AG08395 (cell line): ENCODE data around the gene HDAC11.
"Not testable (repeated sequence)": the region's sequence is repeated elsewhere in the genome, so short reads cannot be mapped to it uniquely, and the experiment has no call there.

Experiments used
- DNase-seq: peaks from one replicate; pipeline ENCODE4 v3.0.0; 2012; ENCODE audit warnings: mixed read lengths, low spot score

HDAC11 gene

DNA sequence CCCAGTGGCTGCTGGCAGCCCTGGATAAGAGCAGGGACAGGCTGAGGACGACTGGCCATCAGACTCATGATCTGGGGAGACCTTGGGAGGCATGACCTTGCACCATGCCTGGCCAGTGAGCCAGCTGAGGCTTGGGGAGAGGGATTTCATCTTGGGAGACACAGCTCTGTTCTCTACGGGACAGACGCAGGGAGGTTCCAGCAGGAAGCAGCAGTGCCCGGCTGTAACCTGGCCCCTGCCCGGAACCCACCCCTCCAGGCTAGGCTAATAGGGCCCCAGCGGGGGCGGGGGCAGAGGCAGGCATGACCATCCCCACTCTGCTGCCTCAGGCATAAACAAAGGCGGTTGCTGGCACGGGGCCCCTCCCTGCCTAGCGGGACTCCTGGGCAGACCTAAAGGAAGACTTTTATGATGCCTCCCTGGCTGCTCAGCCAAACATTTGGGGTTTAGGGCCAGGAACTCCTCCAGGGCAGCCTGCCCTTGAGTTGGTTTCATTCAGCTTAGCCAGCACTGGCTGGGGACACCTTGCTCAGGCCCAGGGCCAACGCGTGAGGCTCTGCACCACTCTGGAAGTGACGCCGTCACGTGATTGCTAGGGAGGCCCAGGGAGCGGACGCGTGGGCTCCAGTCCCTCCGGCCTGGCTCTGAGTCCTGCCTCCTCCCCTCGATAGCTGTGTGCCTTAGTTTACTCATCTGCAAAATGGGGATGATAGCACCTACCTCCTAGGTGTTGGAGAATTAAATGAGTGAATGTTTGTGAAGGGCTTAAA is 27.6 kb downstream of the HDAC11 start:
- peak; percentile 50 for DNase-seq

GRCh38 chr3:13508496-13508895 is 28.4 kb downstream of the HDAC11 start:
- DNase-seq, result no peak

- no peak for DNase-seq
These were observed 29.1 kb downstream of the HDAC11 start for GRCh38 chr3:13509059-13509815.

- no peak for DNase-seq
These were observed 29.7 kb downstream of the HDAC11 start for GRCh38 chr3:13509816-13510192.

- DNase-seq, result no peak
These were observed 32.3 kb downstream of the HDAC11 start for GRCh38 chr3:13512451-13512850.

DNA sequence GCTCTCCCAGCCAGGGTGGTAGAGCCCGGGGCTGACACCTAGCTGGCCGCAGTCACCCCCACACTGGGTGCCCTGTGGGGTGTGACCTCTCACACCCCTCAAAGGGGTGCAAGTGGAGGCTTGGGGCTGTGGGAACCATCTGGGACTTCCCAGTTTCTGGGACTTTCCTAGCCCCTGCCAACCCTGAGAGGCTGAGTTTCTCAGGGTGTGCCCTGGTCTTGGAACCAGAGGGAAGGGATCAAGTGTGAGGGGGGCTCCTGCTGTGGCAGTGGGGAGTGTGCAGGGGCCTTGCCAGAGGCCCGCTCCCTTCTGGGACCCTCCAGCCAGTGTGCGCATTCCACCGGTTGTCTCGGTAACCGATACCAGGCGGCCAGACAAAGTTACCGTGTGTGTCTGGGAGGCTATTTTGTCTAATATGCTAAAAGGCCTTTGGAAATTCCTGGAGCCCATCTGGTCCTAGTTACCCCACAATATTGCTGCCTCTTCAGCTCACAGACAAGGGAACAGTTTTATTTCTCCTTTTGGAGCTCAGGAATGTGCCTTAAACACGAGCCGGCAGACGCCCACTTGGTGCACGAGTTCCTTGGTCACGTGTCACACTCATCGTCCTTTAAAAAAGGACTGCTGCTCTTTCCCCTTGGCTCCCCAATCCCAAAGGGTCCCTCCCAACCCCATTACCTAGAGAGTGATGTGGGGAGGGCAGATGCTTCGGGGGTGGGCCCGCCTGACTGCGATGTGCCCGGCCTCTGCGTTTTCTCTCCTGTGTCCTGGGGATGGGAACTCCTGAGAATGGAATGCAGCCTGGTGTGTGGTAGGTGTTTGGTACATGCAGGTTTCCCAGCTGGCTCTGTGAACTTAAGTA is 33.2 kb downstream of the HDAC11 start:
- DNase-seq, result peak; percentile 82

- no peak for DNase-seq
These were observed 33.9 kb downstream of the HDAC11 start for GRCh38 chr3:13513913-13514517.

GRCh38 chr3:13514639-13515435 is 34.7 kb downstream of the HDAC11 start:
- DNase-seq, result no peak

DNA sequence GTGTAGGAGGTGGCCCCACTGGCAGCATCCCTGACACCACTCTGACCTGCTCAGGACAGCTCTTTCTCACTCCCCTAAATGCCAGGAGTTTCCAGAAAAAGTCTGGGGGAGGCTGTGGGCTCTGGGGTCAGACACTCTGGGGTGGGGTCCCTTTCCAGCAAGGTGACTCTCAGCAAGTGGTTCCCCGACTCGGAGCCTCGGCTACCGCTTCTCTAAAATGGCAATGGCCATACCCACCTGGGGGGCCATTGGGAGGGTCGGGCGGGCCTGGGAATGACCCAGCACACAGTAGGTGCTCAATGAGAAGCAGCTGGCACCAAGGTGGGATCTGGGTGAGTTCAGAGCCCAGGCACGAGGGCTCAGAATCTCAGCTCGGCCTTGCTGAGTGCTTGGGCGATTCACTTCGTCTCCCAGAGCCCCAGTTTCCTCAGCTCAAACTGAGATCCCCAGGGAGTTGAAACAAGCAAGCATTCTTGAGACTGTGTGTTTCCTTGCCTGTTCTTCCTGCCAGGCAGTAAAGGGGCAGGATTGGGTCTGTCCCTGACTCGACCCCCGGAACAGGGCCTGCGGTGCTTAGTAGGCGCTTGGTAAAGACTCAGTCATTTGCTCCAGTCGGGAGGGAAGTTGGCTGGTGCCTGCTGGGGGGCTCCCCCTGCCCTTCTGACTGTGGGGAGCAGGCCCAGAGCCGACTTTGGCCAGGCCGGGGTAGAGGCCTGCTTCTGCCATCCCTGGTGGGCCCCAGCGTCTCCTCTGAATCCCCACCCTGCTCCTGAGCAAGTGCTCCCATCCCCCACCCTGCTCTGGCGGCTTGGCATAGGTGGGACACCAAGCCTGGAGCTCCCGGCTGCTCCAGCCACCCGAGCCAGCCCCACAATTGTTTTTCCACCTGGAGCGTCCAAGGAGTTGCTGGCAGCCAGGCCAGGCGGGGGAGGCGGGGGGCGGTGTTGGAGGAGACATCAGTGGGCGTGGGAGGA is 36.0 kb downstream of the HDAC11 start:
- DNase-seq, result no peak

DNA sequence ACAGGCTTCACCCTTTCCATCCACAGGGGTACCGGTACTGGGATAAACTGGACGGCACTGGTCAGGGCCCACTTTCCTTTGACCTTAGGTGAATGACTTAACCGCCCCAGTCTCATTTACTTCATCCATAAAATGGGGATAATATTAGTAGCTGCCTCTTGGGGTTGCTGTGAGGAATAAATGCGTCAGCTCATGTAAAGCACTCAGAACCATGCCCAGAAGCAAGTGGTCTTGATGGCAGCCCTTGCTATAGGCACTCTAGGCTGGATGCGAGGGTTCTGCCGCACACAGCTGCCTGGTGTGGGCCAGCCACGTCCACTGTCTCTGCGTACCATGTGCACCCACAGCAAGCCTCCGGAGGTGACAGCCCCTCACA is 36.6 kb downstream of the HDAC11 start:
- no peak for DNase-seq

GRCh38 chr3:13517253-13517977 is 37.3 kb downstream of the HDAC11 start:
- DNase-seq, result no peak

DNA sequence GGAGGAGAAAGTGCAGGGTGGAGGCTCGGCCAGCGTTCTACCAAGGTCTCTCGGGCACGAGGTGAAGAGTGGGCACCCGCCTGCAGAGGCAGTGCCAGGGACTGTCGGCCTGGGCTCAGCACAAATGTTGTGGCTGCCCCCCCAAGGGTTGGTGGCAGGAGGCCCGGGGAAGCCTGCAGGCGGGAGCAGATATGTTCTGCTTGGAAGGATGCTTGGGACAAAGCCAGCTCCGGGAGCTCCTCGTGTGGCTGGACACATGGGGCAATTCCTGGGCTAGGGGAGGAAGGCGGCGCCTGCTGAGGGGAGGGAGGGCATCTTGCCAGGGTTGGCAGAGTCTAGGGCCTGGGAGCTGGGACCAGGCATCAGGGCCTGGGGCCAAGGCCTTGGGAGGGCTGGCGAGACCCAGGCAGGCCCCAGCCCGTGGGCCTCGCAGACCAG is 38.4 kb downstream of the HDAC11 start:
- peak; percentile 70 for DNase-seq

- no peak for DNase-seq
These were observed 39.1 kb downstream of the HDAC11 start for GRCh38 chr3:13519006-13519791.

- no peak for DNase-seq
These were observed 40.3 kb downstream of the HDAC11 start for GRCh38 chr3:13520326-13520880.

GRCh38 chr3:13521309-13521708 is 41.2 kb downstream of the HDAC11 start:
- DNase-seq, result no peak

DNA sequence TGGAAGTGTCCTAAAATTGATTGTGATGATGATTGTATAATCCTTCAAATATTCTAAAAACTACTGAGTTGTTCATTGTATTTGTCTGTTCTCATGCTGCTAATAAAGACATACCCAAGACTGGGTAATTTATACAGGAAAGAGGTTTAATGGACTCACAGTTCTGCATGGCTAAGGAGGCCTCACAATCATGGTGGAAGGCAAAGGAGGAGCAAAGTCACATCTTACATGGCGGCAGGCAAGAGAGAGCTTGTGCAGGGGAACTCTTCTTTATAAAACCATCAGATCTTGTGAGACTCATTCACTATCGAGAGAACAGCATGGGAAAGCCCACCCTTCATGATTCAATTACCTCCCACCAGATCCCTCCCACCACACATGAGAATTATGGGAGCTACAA is 41.6 kb downstream of the HDAC11 start:
- not testable (repeated sequence) for DNase-seq

GRCh38 chr3:13522236-13522635 is 42.1 kb downstream of the HDAC11 start:
- no peak for DNase-seq

GRCh38 chr3:13524979-13525669 is 45.0 kb downstream of the HDAC11 start:
- DNase-seq, result peak; percentile 54
